GM21529 (cell line): ENCODE measurements around the gene NFIC.
"Not testable (repeated sequence)": the region's sequence is repeated elsewhere in the genome, so short reads cannot be mapped to it uniquely, and the experiment has no call there.

ENCODE experiments used
- ATAC-seq: cut with Tn5 transposase; IDR thresholded peaks from one replicate; pipeline ENCODE4 v1.9.1; 2021; ENCODE audit not compliant: unreplicated experiment

NFIC gene

GRCh38 chr19:3415695-3416094 is 49.3 kb downstream of the NFIC start:
- ATAC-seq: no peak

DNA sequence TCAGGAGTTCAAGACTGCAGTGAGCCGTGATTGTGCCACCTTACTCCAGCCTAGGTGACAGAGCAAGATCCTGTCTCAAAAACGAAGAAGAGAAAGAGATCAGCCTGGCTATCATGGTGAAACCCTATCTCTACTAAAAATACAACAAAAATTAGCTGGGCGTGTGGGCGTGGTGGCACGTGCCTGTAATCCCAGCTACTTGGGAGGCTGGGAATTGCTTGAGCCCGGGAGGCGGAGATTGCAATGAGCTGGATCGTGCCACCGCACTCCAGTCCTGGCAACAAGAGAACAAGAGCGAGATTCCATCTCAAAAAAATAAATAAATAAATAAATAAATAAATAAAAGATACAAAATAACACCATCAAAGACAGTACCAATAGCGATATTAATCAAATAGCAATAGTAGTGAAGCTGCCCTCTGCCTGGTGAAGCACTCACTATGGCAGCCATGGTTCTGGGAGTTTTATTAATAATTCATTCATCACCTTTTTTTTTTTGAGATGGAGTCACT is 53.9 kb downstream of the NFIC start:
- no peak for ATAC-seq

- no peak for ATAC-seq
Measured at GRCh38 chr19:3420909-3421619, 54.7 kb downstream of the NFIC start.

DNA sequence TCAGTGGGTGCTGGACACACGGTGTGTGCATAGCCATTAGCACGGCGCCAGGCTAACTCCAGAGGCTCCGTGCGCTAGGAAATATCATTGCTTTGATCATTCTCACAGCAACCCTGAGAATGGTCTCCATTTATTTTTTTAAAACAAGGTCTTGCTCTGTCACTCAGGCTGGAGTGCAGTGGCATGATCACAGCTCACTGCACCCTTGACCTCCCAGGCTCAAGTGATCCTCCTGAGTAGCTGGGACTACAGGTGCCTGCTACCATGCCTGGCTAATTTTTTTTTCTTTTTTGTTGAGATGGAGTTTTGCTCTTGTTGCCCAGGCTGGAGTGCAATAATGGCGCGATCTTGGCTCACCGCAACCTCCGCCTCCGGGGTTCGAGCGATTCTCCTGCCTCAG is 55.3 kb downstream of the NFIC start:
- not testable (repeated sequence) for ATAC-seq

- ATAC-seq: no peak
Measured at GRCh38 chr19:3423183-3423829, 56.9 kb downstream of the NFIC start.

DNA sequence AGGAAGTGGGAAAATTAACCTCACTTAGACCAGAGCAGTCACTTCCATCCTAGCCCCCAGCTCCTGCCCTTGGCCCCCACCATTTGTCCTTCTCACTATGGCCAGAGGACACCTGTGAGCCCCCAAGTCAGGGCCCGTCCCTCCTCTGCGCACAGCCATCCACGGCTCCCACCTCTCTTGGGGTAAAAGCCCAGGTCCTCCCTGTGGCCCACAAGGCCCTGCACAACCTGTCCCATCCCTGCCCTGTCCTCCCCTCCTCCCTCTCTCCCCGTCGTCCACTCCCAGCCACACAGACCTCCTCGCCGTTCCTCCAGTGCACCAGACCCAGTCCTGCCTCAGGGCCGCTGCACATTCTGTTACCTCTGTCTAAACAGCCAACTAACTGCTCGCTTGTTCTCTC is 60.0 kb downstream of the NFIC start:
- no peak for ATAC-seq

- not testable (repeated sequence) for ATAC-seq
Measured at GRCh38 chr19:3430366-3430680, 63.9 kb downstream of the NFIC start.

- ATAC-seq: no peak
Measured at GRCh38 chr19:3431760-3432397, 65.5 kb downstream of the NFIC start.

GRCh38 chr19:3433313-3433712 is 66.9 kb downstream of the NFIC start:
- ATAC-seq: no peak

DNA sequence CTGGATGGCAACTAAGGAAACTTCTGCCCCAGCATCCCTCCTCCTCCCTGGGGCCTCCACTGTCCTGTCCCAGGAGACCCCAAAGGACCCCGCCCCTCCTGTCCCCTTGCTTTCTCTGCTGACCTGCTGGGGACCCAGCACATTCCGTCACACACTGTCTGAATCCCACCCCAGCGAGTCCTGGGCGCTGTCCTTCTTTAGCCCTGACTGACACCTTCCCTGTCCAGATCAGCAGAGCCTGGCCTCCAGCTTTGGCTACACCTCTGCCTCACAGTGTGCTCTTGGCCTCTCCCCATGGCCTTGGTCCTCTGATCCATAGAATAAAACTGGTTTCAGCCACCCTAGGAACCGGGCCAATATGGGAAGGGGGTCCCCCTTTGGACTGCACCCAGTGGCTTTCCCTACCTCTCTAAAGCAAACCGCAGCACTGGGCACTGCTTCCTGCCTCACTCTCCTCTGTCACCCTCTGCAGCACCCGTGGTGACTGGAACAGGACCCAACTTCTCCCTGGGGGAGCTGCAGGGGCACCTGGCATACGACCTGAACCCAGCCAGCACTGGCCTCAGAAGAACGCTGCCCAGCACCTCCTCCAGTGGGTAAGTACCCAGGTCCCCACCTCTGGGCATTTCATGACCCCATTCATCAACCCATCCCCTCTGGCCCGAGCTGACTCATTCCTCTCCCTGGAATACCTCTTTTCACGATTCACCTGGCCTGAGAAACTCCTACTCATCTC is 67.6 kb downstream of the NFIC start:
- ATAC-seq: no peak

DNA sequence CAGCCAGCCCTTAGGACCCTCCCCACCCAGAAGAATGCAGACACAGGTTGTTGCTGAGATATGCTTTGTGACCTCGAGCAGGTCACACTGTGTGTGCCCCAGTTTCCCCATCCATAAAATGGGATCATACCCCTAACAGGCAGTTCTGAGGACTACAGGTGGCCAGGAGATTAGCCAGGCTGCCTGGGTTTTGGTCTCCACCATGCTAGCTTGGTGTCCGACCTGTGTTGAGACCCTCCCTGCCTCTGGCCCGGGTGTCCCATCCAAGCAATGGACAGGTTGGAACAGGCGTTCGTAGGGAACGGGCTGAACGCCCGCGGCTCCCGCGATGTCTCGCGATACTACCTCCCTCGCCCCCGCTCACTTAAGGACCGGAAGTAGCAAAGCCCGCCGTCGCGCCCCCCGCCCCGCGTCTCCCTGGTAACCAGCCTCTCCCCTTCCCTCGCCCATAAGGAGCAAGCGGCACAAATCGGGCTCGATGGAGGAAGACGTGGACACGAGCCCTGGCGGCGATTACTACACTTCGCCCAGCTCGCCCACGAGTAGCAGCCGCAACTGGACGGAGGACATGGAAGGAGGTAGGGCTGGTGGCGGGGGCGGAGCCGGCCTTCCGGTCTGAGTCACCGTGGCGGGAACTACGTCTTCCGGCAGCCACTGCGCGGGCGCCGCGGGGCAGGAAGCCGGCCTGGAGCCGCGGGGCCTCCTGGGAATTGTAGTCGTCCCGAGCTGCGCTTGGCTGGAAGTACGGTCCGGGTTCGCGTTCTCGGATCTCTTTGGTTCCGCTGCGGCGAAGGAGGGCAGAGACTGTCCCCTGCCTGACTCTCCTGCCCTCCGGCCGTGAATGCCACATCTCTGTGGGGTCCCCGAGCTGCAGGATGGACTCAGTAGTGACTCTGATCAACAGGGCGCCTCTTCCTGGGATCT is 68.5 kb downstream of the NFIC start:
- ATAC-seq: peak; percentile 81

DNA sequence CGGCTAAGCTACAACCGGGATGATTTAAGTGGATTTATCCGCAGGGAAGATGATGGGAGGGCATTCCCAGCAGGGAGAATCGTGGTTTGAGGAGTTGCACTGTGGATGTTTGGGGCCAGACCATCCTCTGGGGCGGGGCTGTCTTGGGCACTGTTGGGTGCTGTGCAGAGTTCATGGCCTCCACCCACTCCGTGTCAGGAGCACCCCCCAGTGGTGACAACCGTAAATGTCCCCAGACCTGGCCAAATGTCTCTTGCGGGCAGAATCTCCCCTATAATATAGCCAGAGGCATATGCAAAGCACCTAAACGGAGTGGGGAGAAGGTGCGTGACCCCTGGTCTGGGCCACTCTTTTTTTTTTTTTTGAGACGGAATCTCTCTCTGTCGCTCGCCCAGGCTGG is 73.7 kb downstream of the NFIC start:
- no peak for ATAC-seq

- ATAC-seq: no peak
Measured at GRCh38 chr19:3441089-3441985, 75.0 kb downstream of the NFIC start.

DNA sequence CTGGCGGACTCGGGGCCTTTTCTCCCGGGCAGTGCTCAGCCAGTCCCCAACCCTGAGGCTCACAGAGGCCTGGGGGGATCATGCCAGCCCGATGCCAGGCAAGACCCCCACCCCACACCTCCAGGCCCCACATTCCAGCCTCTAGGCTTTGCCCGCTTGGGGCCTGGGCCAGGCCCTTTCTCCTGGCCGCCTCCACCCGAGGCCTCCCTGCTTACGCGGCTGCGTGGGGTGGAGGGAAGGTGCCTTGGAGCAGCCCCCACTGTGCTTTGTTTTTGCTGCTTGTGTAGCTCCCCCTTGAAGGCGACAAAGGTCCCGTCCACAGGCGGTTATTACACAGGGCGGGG is 75.6 kb downstream of the NFIC start:
- ATAC-seq: no peak

DNA sequence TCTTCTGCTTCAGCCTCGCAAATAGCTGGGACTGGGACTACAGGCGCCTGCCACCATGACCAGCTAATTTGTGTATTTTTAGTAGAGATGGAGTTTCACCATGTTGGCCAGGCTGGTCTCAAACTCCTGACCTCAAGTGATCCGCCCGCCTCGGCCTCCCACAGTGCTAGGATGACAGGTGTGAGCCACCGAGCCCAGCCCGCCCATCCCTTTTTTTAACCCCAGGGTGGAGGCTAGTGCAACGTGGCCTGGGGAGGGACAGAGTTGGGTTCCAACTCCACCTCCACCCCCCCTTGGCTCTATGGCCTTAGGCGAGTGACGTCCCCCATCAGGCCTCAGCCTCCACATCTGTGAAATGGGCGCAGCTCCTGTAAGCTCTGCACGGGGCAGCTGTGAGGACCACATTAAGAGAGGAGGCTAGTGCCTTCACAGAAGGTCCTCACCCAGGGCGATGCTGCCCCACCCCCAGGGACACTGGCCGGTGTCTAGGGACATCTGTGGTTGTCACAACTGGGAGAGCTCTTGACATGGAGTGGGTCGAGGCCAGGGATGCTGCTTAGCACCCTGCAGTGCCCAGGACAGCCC is 76.2 kb downstream of the NFIC start:
- no peak for ATAC-seq

GRCh38 chr19:3443840-3444694 is 77.7 kb downstream of the NFIC start:
- ATAC-seq: no peak

DNA sequence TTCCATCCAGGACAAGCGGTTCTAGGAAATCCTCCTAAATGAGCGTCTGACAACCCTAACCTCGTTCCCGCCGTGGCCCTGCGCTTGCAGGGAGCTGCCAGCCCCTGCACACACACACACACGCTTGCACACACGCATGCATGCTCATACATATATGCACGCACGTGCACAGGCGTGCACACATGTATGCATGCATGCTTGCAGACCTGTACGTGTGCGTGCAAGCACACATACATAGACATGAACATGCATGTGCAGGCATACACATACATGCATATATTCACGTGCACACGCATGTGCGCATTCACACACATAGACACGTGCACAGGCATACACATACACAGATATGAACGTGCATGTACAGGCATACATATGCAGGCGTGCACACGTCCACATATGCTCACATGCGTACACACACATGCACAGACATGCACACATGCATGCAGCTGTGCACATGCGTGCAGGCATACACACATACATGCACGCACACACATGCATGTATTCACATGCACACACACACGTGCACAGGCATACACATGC is 78.4 kb downstream of the NFIC start:
- ATAC-seq: no peak

DNA sequence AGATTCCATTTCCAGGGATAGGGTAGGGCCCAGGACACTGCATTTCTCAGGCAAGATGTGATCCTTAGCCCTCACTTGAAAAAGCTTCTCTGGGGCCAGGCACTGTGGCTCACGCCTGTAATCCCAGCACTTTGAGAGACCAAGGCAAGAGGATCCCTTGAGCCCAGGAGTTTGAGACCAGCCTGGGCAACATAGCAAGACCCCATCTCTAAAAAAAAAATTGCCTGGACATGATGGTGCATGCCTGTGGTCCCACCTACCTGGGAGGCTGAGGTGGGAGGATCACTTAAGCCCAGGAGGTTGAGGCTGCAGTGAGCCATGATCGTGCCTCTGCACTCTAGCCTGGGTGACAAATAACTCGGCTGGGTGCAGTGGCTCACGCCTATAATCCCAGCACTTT is 80.3 kb downstream of the NFIC start:
- ATAC-seq: not testable (repeated sequence)
